OCI-LY7 (cell line): Measurements from ENCODE around the gene ATXN1. TPM values are rescaled to one million over a fixed set of nuclear protein-coding genes. Genes with fewer than 3 reads are reported as not detected.

ENCODE experiments used
- BruUV-seq: library from RNA; stranded (reverse); fragments of 400-500 nt; replicated peaks from 2 replicates; lab custom pipeline; 2021; lab: Mats Ljungman, UMichigan
- CTCF ChIA-PET: fragments of 300-600 bp; sonication (Branson Sonifier 250); formaldehyde crosslinking; loops from one replicate; lab custom pipeline; 2022; ENCODE audit warnings: antibody characterized with exemption; ENCODE audit not compliant: unreplicated experiment; lab: Charles Lee
- POLR2A ChIA-PET: fragments of 300-600 bp; sonication (Branson Sonifier 250); formaldehyde crosslinking; loops from one replicate; lab custom pipeline; 2022; ENCODE audit warnings: antibody characterized with exemption; lab: Charles Lee
- DNase-seq: peaks from one replicate; pipeline ENCODE4 v3.0.0-alpha.2; 2015; ENCODE audit warnings: low spot score
- H2AFZ ChIP-seq: fragments of 200-600 bp; sonication (generic), shearing (Covaris generic); 2 replicates; pipeline ENCODE4 v1.6.1; 2014; ENCODE audit warnings: mild to moderate bottlenecking, antibody characterized with exemption, low read length, moderate library complexity
- H3K27ac ChIP-seq: fragments of 200-600 bp; sonication (generic); 2 replicates; pipeline ENCODE4 v1.5.1; 2014; ENCODE audit warnings: mixed run types, low read depth, mild to moderate bottlenecking, moderate library complexity, low read length, inconsistent platforms; ENCODE audit not compliant: poor library complexity, severe bottlenecking
- H3K36me3 ChIP-seq: fragments of 200-600 bp; sonication (generic); 2 replicates; pipeline ENCODE4 v1.6.1; 2014; ENCODE audit warnings: mild to moderate bottlenecking, antibody characterized with exemption, low read length, moderate library complexity, mixed read lengths; ENCODE audit not compliant: insufficient read depth
- H3K4me1 ChIP-seq: fragments of 200-600 bp; sonication (generic); 2 replicates; pipeline ENCODE4 v1.5.1; 2014; ENCODE audit warnings: mild to moderate bottlenecking, low read length; ENCODE audit not compliant: insufficient read depth, poor library complexity, severe bottlenecking
- H3K4me2 ChIP-seq: fragments of 200-600 bp; sonication (generic); 2 replicates; pipeline ENCODE4 v1.6.1; 2014; ENCODE audit warnings: mild to moderate bottlenecking, low read length
- H3K4me3 ChIP-seq: fragments of 200-600 bp; sonication (generic); 2 replicates; pipeline ENCODE4 v1.5.1; 2014; ENCODE audit warnings: mild to moderate bottlenecking, low read depth, low read length; ENCODE audit not compliant: poor library complexity, severe bottlenecking
- H3K79me2 ChIP-seq: fragments of 200-600 bp; sonication (generic); 2 replicates; pipeline ENCODE4 v1.6.1; 2016; ENCODE audit warnings: low read depth, mild to moderate bottlenecking, low read length, moderate library complexity, mixed read lengths; ENCODE audit not compliant: insufficient read depth
- H3K9me2 ChIP-seq: fragments of 200-600 bp; sonication (generic); 2 replicates; pipeline ENCODE4 v1.6.1; 2016; ENCODE audit warnings: mild to moderate bottlenecking, low read length, mixed read lengths; ENCODE audit not compliant: insufficient read depth
- H3K9me3 ChIP-seq: fragments of 200-600 bp; sonication (generic); 2 replicates; pipeline ENCODE4 v1.6.1; 2014; ENCODE audit warnings: mild to moderate bottlenecking, mixed run types, low read length, mixed read lengths
- H4K20me1 ChIP-seq: fragments of 200-600 bp; sonication (generic); 2 replicates; pipeline ENCODE4 v1.6.1; 2014; ENCODE audit warnings: mild to moderate bottlenecking, antibody characterized with exemption, low read length, moderate library complexity, mixed read lengths; ENCODE audit not compliant: insufficient read depth
- CTCF ChIP-seq: fragments of 200-600 bp; sonication (generic); conservative IDR thresholded peaks from 2 replicates; pipeline ENCODE4 v1.5.1; 2014; ENCODE audit warnings: mild to moderate bottlenecking, antibody characterized with exemption, low read length, moderate library complexity, mixed read lengths
- EZH2phosphoT487 ChIP-seq: fragments of 200-600 bp; sonication (generic); IDR thresholded peaks from 2 replicates; pipeline ENCODE4 v1.6.1; 2018; ENCODE audit warnings: low read depth, borderline replicate concordance, mild to moderate bottlenecking, mixed run types, antibody characterized with exemption, low read length, moderate library complexity, mixed read lengths
- intact Hi-C: fragments of 100-400 bp; cut with micrococcal nuclease; formaldehyde crosslinking; loops from one replicate; pipeline ENCODE4 v1.10.0; 2022; ENCODE audit not compliant: unreplicated experiment
- total RNA-seq, 2 experiments: library from RNA; depleted of rRNA in 1 of 2; stranded (reverse); fragments of >200 nt in 1 of 2; shearing (Covaris generic) in 1 of 2; gene quantifications; 2 replicates each; pipeline ENCODE4 v1.2.3, GENCODE V29; 2014 to 2022

ATXN1 gene
- total RNA-seq, 2 experiments from 2014 or later = not detected

GRCh38 chr6:16337295-16337975 lies 423.8 kb downstream of the ATXN1 start:
- H4K20me1 ChIP-seq = no peaks in the 10 kb centered on the region
- TF ChIP-seq CTCF = no peak
- no peak for TF ChIP-seq EZH2phosphoT487
- H3K27ac ChIP-seq = no peak overlapping the region
- no peak for DNase-seq
- H3K9me3 ChIP-seq = no peaks in the 10 kb centered on the region
- no peaks in the 10 kb centered on the region for H3K9me2 ChIP-seq
- intact Hi-C loops = no loop called here
- no peak overlapping the region for H3K4me3 ChIP-seq
- H2AFZ ChIP-seq = no peak overlapping the region
- H3K36me3 ChIP-seq = no peaks in the 10 kb centered on the region
- H3K4me2 ChIP-seq = no peak overlapping the region
- no peaks in the 10 kb centered on the region for H3K4me1 ChIP-seq
- no TSS peak for BruUV-seq
- no peaks in the 10 kb centered on the region for H3K79me2 ChIP-seq
- CTCF ChIA-PET = interaction anchor here (1.3 kb wide), 1 partner anchor 76 kb away, joined by 3 read pairs; no protein-coding TSS in a partner anchor
- POLR2A ChIA-PET = interaction anchor here (0.6 kb wide), 1 partner anchor 51 kb away, joined by 4 read pairs; no protein-coding TSS in a partner anchor

- Histone ChIP-seq H3K9me3 (no peaks in the 10 kb centered on the region), H3K36me3 (no peaks in the 10 kb centered on the region), H2AFZ (no peak overlapping the region), H3K27ac (no peak overlapping the region), H4K20me1 (no peaks in the 10 kb centered on the region), H3K9me2 (no peaks in the 10 kb centered on the region), H3K4me2 (no peak overlapping the region), H3K79me2 (no peaks in the 10 kb centered on the region), H3K4me1 (peaks cover under 1% of the 10 kb centered on the region), H3K4me3 (no peak overlapping the region)
- ChIA-PET POLR2A (no interaction called here), CTCF (interaction anchor here (0.8 to 1.3 kb wide), 2 partner anchors 77 to 177 kb away, joined by 3 read pairs; no protein-coding TSS in a partner anchor)
- no TSS peak for BruUV-seq
- DNase-seq = no peak
- intact Hi-C loops = no loop called here
- TF ChIP-seq EZH2phosphoT487 (no peak), CTCF (no peak)
Measured at GRCh38 chr6:16336911-16337294, 424.4 kb downstream of the ATXN1 start.
